Measurements from ENCODE around the gene METTL2B. TPM values are rescaled to one million over a fixed set of nuclear protein-coding genes. Genes with fewer than 3 reads are reported as not detected.
"Not testable (repeated sequence)": the region's sequence is repeated elsewhere in the genome, so short reads cannot be mapped to it uniquely, and the experiment has no call there.

Gene METTL2B, protein sequence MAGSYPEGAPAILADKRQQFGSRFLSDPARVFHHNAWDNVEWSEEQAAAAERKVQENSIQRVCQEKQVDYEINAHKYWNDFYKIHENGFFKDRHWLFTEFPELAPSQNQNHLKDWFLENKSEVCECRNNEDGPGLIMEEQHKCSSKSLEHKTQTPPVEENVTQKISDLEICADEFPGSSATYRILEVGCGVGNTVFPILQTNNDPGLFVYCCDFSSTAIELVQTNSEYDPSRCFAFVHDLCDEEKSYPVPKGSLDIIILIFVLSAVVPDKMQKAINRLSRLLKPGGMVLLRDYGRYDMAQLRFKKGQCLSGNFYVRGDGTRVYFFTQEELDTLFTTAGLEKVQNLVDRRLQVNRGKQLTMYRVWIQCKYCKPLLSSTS
- total RNA-seq (30.0 and 35.6 TPM in 2 replicates), polyA plus RNA-seq (14.2 and 15.9 TPM in 2 replicates), polyA minus RNA-seq (27.6 and 28.9 TPM in 2 replicates), Bru-seq, nascent RNA (percentile 67 among the genes with signal in this experiment), BruChase-seq, experiment 1, labeled RNA remaining after a 6-hour chase (percentile 86 among the genes with signal in this experiment), BruChase-seq, experiment 2, labeled RNA remaining after a 2-hour chase (percentile 89 among the genes with signal in this experiment)
- polyA plus RNA-seq (2011; cell fraction: cytosol; rRNA removed) = 15.4 and 16.4 TPM in 2 replicates
- polyA plus RNA-seq (2011; cell fraction: nucleus; rRNA removed) = 22.3 and 22.6 TPM in 2 replicates
- 19.3 and 22.0 TPM in 2 replicates for polyA plus RNA-seq (2012)
- polyA minus RNA-seq (2011; cell fraction: cytosol; rRNA and poly(A)+ RNA removed) = 31.9 TPM
- polyA minus RNA-seq (2011; cell fraction: nucleus; rRNA and poly(A)+ RNA removed) = 36.0 and 38.5 TPM in 2 replicates
- long read RNA-seq, transcript METTL2B-206 (8 exons, 1,590 nt) = minor isoform, 5 of 34 reads
- long read RNA-seq, transcript METTL2B-201 (9 exons, 2,182 nt) = major isoform, 11 of 34 reads
- long read RNA-seq, partial matches to known transcripts = 1 of 34 reads
- long read RNA-seq, other reads (novel, unspliced or antisense) = 17 of 34 reads

DNA sequence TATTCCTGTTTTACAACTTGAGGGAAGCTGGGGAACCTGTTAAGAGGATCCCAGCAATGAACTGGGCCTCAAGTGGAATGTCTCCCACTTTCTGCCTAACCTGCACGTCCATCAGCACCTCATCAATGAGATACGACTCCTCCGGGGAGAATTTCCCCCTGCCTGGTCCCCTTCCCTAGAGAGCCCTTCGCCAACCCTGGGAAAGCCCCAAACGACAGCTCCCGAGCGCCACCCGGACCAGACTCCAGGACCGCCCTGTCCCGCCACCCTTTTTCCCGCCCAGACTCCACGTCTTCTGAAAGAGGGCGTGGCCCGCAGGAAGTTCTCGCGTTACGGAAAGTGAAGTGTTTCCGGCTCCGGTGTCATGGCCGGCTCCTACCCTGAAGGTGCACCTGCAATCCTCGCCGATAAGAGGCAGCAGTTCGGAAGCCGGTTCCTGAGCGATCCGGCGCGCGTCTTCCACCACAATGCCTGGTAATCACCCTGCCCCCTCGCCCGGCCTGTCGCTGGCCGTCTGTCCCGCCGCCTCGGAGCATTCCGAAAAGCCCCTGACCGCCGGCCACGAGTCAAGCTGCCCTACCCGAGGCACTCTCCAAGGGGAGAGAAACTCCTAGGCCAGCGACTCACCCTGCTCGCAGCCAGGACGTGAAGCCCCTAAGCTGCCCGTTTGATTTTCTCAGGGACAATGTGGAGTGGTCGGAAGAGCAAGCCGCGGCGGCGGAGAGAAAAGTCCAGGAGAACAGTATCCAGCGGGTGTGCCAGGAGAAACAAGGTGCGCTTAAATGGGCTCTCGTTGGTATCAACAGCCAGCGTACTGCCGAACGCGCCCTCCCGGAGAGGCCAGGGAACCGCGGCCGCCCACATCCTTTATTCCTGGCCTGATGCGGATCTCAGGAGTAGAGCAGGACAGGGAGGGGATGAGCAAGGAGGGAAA lies at the start of gene METTL2B:
Gene METTL2B (plus strand): TSS at position 347 of the 934 bp plus-strand sequence. CDS start 18 bp downstream, at position 365.
- intact Hi-C loops (cut with micrococcal nuclease) = loop anchor here (1.0 to 5.0 kb wide), 2 partner anchors 55 to 406 kb away; no protein-coding TSS in a partner anchor
- FAIRE-seq = peak; percentile 92

More for the DNA sequence above, at the start of gene METTL2B:
- H4K20me1 ChIP-seq (replicated peaks; ENCODE audit: control insufficient read depth, extremely low read depth, insufficient read depth, low read length); H3K9me3 ChIP-seq (replicated peaks; ENCODE audit: control insufficient read depth, insufficient read depth, low read length); H3K36me3 ChIP-seq (ENCODE audit: control insufficient read depth in 2 of 2, extremely low read depth in 1 of 2, insufficient read depth in 2 of 2, low read length in 2 of 2); H3K27me3 ChIP-seq (ENCODE audit: control insufficient read depth in 2 of 2, insufficient read depth in 2 of 2, low read length in 2 of 2); H3K4me1 ChIP-seq (ENCODE audit: control insufficient read depth, extremely low read depth, insufficient read depth, low read length); dilution Hi-C loops (cut with MboI; ENCODE audit: extremely low pct_ligation_motif_present, low sequenced_read_pairs); H3K9me1 ChIP-seq (replicated peaks; ENCODE audit: control insufficient read depth, extremely low read depth, insufficient read depth, low read length); POLR2A ChIA-PET: not testable (repeated sequence)
- DNase-seq (ENCODE audit: low read depth, low spot score) = peak; percentile 95
- CTCF ChIA-PET = interaction anchor here (0.5 to 2.2 kb wide), 2 partner anchors 15 to 129 kb away, joined by 3 to 7 read pairs; no protein-coding TSS in a partner anchor
- H3K79me2 ChIP-seq (ENCODE audit: control insufficient read depth, insufficient read depth, low read length) = peaks cover 20% of the 10 kb centered on the region
- H3K27ac ChIP-seq (ENCODE audit: insufficient read depth, low read depth, low read length) = peak within 1 kb of the TSS; percentile 85
- peak within 1 kb of the TSS; percentile 83 for H3K9ac ChIP-seq (replicated peaks; ENCODE audit: extremely low read depth, insufficient read depth, low read length)
- peak within 1 kb of the TSS; percentile 73 to 94 (median 91) for H3K4me3 ChIP-seq (replicated peaks in 1 of 3; ENCODE audit: insufficient read depth in 1 of 3, low read depth in 1 of 3, low read length in 3 of 3)
- H2AFZ ChIP-seq (ENCODE audit: low read depth, low read length) = peak within 1 kb of the TSS; percentile 94
- BruUV-seq (replicated peaks) = TSS peak; percentile 54
- TF ChIP-seq POLR2AphosphoS5 (IDR thresholded peaks at IDR 0.05; ENCODE audit: insufficient read depth, low read depth, low read length) (peak; percentile 55), POLR2A (IDR thresholded peaks at IDR 0.05; ENCODE audit: low read depth, low read length) (peak; percentile 36)
- TF ChIP-seq, protein P1, sequence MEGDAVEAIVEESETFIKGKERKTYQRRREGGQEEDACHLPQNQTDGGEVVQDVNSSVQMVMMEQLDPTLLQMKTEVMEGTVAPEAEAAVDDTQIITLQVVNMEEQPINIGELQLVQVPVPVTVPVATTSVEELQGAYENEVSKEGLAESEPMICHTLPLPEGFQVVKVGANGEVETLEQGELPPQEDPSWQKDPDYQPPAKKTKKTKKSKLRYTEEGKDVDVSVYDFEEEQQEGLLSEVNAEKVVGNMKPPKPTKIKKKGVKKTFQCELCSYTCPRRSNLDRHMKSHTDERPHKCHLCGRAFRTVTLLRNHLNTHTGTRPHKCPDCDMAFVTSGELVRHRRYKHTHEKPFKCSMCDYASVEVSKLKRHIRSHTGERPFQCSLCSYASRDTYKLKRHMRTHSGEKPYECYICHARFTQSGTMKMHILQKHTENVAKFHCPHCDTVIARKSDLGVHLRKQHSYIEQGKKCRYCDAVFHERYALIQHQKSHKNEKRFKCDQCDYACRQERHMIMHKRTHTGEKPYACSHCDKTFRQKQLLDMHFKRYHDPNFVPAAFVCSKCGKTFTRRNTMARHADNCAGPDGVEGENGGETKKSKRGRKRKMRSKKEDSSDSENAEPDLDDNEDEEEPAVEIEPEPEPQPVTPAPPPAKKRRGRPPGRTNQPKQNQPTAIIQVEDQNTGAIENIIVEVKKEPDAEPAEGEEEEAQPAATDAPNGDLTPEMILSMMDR (IDR thresholded peaks at IDR 0.05; ENCODE audit: extremely low read depth in 1 of 2, insufficient read depth in 1 of 2, low read depth in 1 of 2, low read length in 2 of 2) = peak; percentile 13 to 54
- peak within 1 kb of the TSS; percentile 95 for H3K4me2 ChIP-seq (ENCODE audit: insufficient read depth, low read length)
